ENCODE results near the gene MBD5. TPM values are rescaled to one million over a fixed set of nuclear protein-coding genes. Genes with fewer than 3 reads are reported as not detected.

The MBD5 gene
- total and polyA plus RNA-seq, 8 donors, result 3.2 to 173 (median 26.5) TPM

DNA sequence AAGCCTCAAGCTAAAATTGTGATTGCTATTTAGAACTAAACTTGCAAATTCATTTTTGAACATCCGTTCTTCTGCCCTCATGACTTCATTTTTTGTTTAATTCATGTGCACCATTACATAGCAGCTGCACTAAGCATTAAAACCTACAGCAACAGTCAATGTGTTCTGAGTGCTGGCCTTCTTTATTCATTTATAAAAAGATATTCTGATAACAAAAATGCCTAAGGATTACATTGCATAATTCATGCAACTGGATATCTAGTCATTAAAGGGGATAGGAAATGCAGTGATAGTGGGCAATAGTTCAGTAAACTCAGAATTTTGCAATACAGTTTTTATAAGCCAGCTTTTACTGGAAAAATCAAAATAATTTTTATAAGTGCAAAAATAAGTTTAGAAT is 329.3 kb downstream of the MBD5 start:
- H3K4me1 ChIP-seq, result no peaks in the 10 kb centered on the region
- H3K27me3 ChIP-seq, result no peaks in the 10 kb centered on the region
- no peak overlapping the region for H3K27ac ChIP-seq
- no peak overlapping the region for H3K4me3 ChIP-seq
- peaks cover 0 to 8% (median under 1%) of the 10 kb centered on the region in 4 donors for H3K9me3 ChIP-seq
- intact Hi-C loops (cut with DNase I; ENCODE audit: low total_unique reads), result no loop called here
- DNase-seq, result no peak
- WGBS, 5 donors, result 82 to 92% (median 89%) methylated on average over 1 of the region's 1 CpG
- TF ChIP-seq EP300 (IDR thresholded peaks at IDR 0.05) (no peak), POLR2A (IDR thresholded peaks at IDR 0.05) (no peak), POLR2AphosphoS5 (IDR thresholded peaks at IDR 0.05) (no peak)
- TF ChIP-seq, protein P1, sequence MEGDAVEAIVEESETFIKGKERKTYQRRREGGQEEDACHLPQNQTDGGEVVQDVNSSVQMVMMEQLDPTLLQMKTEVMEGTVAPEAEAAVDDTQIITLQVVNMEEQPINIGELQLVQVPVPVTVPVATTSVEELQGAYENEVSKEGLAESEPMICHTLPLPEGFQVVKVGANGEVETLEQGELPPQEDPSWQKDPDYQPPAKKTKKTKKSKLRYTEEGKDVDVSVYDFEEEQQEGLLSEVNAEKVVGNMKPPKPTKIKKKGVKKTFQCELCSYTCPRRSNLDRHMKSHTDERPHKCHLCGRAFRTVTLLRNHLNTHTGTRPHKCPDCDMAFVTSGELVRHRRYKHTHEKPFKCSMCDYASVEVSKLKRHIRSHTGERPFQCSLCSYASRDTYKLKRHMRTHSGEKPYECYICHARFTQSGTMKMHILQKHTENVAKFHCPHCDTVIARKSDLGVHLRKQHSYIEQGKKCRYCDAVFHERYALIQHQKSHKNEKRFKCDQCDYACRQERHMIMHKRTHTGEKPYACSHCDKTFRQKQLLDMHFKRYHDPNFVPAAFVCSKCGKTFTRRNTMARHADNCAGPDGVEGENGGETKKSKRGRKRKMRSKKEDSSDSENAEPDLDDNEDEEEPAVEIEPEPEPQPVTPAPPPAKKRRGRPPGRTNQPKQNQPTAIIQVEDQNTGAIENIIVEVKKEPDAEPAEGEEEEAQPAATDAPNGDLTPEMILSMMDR (IDR thresholded peaks at IDR 0.05), result no peak
- no peaks in the 10 kb centered on the region for H3K36me3 ChIP-seq

- no peak overlapping the region for H3K27ac ChIP-seq
- no peaks in the 10 kb centered on the region for H3K36me3 ChIP-seq
- no peaks in the 10 kb centered on the region for H3K4me1 ChIP-seq
- 67 to 74% (median 70%) methylated on average over 2 of the region's 2 CpGs for WGBS, 5 donors
- no peaks in the 10 kb centered on the region for H3K27me3 ChIP-seq
- intact Hi-C loops (cut with DNase I; ENCODE audit: low total_unique reads), result no loop called here
- no peak for TF ChIP-seq EP300 (IDR thresholded peaks at IDR 0.05)
- no peak for TF ChIP-seq POLR2AphosphoS5 (IDR thresholded peaks at IDR 0.05)
- no peak for TF ChIP-seq POLR2A (IDR thresholded peaks at IDR 0.05)
- TF ChIP-seq, protein P1 (IDR thresholded peaks at IDR 0.05), result no peak
- H3K4me3 ChIP-seq, result no peak overlapping the region
- peaks cover 0 to 8% (median 4%) of the 10 kb centered on the region in 4 donors for H3K9me3 ChIP-seq
- DNase-seq, result no peak
These were observed 330.7 kb downstream of the MBD5 start for GRCh38 chr2:148351437-148352143.

DNA sequence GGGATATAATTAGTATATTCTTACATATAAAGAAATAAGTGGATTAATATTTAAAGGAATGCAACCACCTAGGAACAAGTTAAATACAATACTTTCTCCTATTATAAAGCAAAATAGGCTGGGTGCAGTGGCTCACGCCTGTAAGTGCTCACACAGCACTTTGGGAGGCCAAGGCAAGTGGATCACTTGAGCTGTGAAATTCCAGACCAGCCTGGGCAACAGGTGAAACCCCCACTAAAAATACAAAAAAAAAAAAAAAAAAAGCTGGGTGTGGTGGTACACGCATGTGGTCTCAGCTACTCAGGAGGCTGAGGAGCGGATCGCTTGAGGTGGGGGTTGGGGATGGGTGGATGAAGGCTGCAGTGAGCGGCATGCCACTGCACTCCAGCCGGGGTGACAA is 337.5 kb downstream of the MBD5 start:
- intact Hi-C loops (cut with DNase I; ENCODE audit: low total_unique reads), result no loop called here
- H3K36me3 ChIP-seq, result no peaks in the 10 kb centered on the region
- H3K27me3 ChIP-seq, result no peaks in the 10 kb centered on the region
- 79 to 91% (median 83%) methylated on average over 6 of the region's 6 CpGs for WGBS, 5 donors
- H3K9me3 ChIP-seq, result peaks cover 0 to 8% (median 4%) of the 10 kb centered on the region in 4 donors
- TF ChIP-seq POLR2AphosphoS5 (IDR thresholded peaks at IDR 0.05), result no peak
- no peak for TF ChIP-seq EP300 (IDR thresholded peaks at IDR 0.05)
- TF ChIP-seq, protein P1 (IDR thresholded peaks at IDR 0.05), result no peak
- TF ChIP-seq POLR2A (IDR thresholded peaks at IDR 0.05), result no peak
- DNase-seq, result no peak
- H3K27ac ChIP-seq, result no peak overlapping the region
- no peaks in the 10 kb centered on the region for H3K4me1 ChIP-seq
- H3K4me3 ChIP-seq, result no peak overlapping the region

- Histone ChIP-seq H3K36me3 (no peaks in the 10 kb centered on the region), H3K4me3 (no peak overlapping the region), H3K9me3 (peaks cover 0 to under 1% (median 0%) of the 10 kb centered on the region in 4 donors), H3K27me3 (no peaks in the 10 kb centered on the region), H3K27ac (no peak overlapping the region), H3K4me1 (no peaks in the 10 kb centered on the region)
- no peak for TF ChIP-seq EP300 (IDR thresholded peaks at IDR 0.05)
- TF ChIP-seq, protein P1 (IDR thresholded peaks at IDR 0.05), result no peak
- TF ChIP-seq POLR2AphosphoS5 (IDR thresholded peaks at IDR 0.05), result no peak
- no peak for TF ChIP-seq POLR2A (IDR thresholded peaks at IDR 0.05)
- 91 to 100% (median 97%) methylated on average over 1 of the region's 1 CpG for WGBS, 5 donors
- intact Hi-C loops (cut with DNase I; ENCODE audit: low total_unique reads), result no loop called here
- no peak for DNase-seq
These were observed 339.8 kb downstream of the MBD5 start for GRCh38 chr2:148360662-148361061.

Measured in stomach (tissue), 9 donors.